WTC11 (cell line): ENCODE results near the gene RILP.
"Not testable (repeated sequence)": the region's sequence is repeated elsewhere in the genome, so short reads cannot be mapped to it uniquely, and the experiment has no call there.

Experiments
- CBFB ChIP-seq: sonication (generic); formaldehyde crosslinking; IDR thresholded peaks from 2 replicates; pipeline ENCODE4 v1.8.1; 2022; ENCODE audit warnings: mild to moderate bottlenecking, low read depth, missing genetic modification reagents
- CREB1 ChIP-seq: sonication (generic); formaldehyde crosslinking; IDR thresholded peaks from 2 replicates; pipeline ENCODE4 v1.8.0; 2023; ENCODE audit warnings: mild to moderate bottlenecking, missing genetic modification reagents
- SMAD4 ChIP-seq: sonication (generic); formaldehyde crosslinking; IDR thresholded peaks from 2 replicates; pipeline ENCODE4 v1.8.0; 2022; ENCODE audit warnings: mild to moderate bottlenecking, missing genetic modification reagents
- TF ChIP-seq, protein P1 (sequence below): sonication (generic); formaldehyde crosslinking; IDR thresholded peaks from 2 replicates; pipeline ENCODE4 v1.8.1; 2022; ENCODE audit warnings: missing genetic modification reagents, borderline replicate concordance
- TF ChIP-seq, protein P2 (sequence below): sonication (generic); formaldehyde crosslinking; IDR thresholded peaks from 2 replicates; pipeline ENCODE4 v1.8.0; 2022; ENCODE audit warnings: mild to moderate bottlenecking, missing genetic modification reagents
- TF ChIP-seq, protein P3 (sequence below): sonication (generic); formaldehyde crosslinking; IDR thresholded peaks from 2 replicates; pipeline ENCODE4 v1.8.1; 2023; ENCODE audit warnings: mild to moderate bottlenecking, moderate library complexity, missing genetic modification reagents
- TF ChIP-seq, protein P4 (sequence below): sonication (generic); formaldehyde crosslinking; IDR thresholded peaks from 2 replicates; pipeline ENCODE4 v1.8.1; 2023; ENCODE audit warnings: mild to moderate bottlenecking, missing genetic modification reagents, borderline replicate concordance
- TF ChIP-seq, protein P5 (sequence below): fragments of 200-600 bp; IDR thresholded peaks from 2 replicates; pipeline ENCODE4 v1.8.0; 2022; ENCODE audit warnings: antibody characterized with exemption
- TF ChIP-seq, protein P6 (sequence below): sonication (generic); formaldehyde crosslinking; IDR thresholded peaks from 2 replicates; pipeline ENCODE4 v1.8.1; 2022; ENCODE audit warnings: low read depth, mild to moderate bottlenecking, moderate library complexity, missing genetic modification reagents, borderline replicate concordance

DNA sequence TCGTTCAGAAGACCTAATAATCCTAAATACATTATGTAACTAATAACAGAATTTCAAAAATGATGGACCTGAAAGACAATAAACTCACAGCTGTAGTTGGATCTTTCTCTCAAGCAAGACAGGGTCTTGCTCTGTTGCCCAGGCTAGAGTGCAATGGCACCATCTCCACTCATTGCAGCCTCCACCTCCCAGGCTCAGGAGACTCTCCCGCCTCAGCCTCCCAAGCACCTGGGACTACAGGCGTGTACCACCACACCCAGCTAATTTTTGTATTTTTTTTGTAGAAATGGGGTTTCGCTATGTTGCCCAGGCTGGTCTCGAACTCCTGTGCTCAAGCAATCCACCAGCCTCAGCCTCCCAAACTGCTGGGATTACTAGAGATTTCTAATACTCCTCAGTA, 14.3 kb upstream of the RILP start:
- TF ChIP-seq, protein P1, sequence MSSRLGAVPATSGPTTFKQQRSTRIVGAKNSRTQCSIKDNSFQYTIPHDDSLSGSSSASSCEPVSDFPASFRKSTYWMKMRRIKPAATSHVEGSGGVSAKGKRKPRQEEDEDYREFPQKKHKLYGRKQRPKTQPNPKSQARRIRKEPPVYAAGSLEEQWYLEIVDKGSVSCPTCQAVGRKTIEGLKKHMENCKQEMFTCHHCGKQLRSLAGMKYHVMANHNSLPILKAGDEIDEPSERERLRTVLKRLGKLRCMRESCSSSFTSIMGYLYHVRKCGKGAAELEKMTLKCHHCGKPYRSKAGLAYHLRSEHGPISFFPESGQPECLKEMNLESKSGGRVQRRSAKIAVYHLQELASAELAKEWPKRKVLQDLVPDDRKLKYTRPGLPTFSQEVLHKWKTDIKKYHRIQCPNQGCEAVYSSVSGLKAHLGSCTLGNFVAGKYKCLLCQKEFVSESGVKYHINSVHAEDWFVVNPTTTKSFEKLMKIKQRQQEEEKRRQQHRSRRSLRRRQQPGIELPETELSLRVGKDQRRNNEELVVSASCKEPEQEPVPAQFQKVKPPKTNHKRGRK (CRISPR knock-in tag) = not testable (repeated sequence)
- TF ChIP-seq, protein P2, sequence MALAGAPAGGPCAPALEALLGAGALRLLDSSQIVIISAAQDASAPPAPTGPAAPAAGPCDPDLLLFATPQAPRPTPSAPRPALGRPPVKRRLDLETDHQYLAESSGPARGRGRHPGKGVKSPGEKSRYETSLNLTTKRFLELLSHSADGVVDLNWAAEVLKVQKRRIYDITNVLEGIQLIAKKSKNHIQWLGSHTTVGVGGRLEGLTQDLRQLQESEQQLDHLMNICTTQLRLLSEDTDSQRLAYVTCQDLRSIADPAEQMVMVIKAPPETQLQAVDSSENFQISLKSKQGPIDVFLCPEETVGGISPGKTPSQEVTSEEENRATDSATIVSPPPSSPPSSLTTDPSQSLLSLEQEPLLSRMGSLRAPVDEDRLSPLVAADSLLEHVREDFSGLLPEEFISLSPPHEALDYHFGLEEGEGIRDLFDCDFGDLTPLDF (CRISPR knock-in tag) = not testable (repeated sequence)
- TF ChIP-seq, protein P3, sequence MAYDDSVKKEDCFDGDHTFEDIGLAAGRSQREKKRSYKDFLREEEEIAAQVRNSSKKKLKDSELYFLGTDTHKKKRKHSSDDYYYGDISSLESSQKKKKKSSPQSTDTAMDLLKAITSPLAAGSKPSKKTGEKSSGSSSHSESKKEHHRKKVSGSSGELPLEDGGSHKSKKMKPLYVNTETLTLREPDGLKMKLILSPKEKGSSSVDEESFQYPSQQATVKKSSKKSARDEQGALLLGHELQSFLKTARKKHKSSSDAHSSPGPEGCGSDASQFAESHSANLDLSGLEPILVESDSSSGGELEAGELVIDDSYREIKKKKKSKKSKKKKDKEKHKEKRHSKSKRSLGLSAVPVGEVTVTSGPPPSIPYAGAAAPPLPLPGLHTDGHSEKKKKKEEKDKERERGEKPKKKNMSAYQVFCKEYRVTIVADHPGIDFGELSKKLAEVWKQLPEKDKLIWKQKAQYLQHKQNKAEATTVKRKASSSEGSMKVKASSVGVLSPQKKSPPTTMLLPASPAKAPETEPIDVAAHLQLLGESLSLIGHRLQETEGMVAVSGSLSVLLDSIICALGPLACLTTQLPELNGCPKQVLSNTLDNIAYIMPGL (CRISPR knock-in tag) = not testable (repeated sequence)
- TF ChIP-seq, protein P4, sequence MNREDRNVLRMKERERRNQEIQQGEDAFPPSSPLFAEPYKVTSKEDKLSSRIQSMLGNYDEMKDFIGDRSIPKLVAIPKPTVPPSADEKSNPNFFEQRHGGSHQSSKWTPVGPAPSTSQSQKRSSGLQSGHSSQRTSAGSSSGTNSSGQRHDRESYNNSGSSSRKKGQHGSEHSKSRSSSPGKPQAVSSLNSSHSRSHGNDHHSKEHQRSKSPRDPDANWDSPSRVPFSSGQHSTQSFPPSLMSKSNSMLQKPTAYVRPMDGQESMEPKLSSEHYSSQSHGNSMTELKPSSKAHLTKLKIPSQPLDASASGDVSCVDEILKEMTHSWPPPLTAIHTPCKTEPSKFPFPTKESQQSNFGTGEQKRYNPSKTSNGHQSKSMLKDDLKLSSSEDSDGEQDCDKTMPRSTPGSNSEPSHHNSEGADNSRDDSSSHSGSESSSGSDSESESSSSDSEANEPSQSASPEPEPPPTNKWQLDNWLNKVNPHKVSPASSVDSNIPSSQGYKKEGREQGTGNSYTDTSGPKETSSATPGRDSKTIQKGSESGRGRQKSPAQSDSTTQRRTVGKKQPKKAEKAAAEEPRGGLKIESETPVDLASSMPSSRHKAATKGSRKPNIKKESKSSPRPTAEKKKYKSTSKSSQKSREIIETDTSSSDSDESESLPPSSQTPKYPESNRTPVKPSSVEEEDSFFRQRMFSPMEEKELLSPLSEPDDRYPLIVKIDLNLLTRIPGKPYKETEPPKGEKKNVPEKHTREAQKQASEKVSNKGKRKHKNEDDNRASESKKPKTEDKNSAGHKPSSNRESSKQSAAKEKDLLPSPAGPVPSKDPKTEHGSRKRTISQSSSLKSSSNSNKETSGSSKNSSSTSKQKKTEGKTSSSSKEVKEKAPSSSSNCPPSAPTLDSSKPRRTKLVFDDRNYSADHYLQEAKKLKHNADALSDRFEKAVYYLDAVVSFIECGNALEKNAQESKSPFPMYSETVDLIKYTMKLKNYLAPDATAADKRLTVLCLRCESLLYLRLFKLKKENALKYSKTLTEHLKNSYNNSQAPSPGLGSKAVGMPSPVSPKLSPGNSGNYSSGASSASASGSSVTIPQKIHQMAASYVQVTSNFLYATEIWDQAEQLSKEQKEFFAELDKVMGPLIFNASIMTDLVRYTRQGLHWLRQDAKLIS (CRISPR knock-in tag) = not testable (repeated sequence)
- TF ChIP-seq, protein P5, sequence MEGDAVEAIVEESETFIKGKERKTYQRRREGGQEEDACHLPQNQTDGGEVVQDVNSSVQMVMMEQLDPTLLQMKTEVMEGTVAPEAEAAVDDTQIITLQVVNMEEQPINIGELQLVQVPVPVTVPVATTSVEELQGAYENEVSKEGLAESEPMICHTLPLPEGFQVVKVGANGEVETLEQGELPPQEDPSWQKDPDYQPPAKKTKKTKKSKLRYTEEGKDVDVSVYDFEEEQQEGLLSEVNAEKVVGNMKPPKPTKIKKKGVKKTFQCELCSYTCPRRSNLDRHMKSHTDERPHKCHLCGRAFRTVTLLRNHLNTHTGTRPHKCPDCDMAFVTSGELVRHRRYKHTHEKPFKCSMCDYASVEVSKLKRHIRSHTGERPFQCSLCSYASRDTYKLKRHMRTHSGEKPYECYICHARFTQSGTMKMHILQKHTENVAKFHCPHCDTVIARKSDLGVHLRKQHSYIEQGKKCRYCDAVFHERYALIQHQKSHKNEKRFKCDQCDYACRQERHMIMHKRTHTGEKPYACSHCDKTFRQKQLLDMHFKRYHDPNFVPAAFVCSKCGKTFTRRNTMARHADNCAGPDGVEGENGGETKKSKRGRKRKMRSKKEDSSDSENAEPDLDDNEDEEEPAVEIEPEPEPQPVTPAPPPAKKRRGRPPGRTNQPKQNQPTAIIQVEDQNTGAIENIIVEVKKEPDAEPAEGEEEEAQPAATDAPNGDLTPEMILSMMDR = not testable (repeated sequence)
- TF ChIP-seq CREB1, CBFB, SMAD4 (CRISPR knock-in tag): not testable (repeated sequence)
- TF ChIP-seq, protein P6, sequence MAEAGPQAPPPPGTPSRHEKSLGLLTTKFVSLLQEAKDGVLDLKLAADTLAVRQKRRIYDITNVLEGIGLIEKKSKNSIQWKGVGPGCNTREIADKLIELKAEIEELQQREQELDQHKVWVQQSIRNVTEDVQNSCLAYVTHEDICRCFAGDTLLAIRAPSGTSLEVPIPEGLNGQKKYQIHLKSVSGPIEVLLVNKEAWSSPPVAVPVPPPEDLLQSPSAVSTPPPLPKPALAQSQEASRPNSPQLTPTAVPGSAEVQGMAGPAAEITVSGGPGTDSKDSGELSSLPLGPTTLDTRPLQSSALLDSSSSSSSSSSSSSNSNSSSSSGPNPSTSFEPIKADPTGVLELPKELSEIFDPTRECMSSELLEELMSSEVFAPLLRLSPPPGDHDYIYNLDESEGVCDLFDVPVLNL (CRISPR knock-in tag) = not testable (repeated sequence)
